Mucosa of gallbladder (tissue), 1 donor: ENCODE measurements around the gene CEP170B. TPM values are rescaled to one million over a fixed set of nuclear protein-coding genes. Genes with fewer than 3 reads are reported as not detected.
"Not testable (repeated sequence)": the region's sequence is repeated elsewhere in the genome, so short reads cannot be mapped to it uniquely, and the experiment has no call there.

Experiments used
- DNase-seq: peaks from one replicate; pipeline ENCODE4 v3.0.0-alpha.2; 2020; ENCODE audit warnings: low spot score
- total RNA-seq: library from RNA; stranded (reverse); gene quantifications from one replicate; pipeline ENCODE4 v1.2.1, GENCODE V29; 2021
- donor health status: DM: no; HTN: no; CAD: no.

CEP170B gene
- total RNA-seq: 95.6 TPM

DNA sequence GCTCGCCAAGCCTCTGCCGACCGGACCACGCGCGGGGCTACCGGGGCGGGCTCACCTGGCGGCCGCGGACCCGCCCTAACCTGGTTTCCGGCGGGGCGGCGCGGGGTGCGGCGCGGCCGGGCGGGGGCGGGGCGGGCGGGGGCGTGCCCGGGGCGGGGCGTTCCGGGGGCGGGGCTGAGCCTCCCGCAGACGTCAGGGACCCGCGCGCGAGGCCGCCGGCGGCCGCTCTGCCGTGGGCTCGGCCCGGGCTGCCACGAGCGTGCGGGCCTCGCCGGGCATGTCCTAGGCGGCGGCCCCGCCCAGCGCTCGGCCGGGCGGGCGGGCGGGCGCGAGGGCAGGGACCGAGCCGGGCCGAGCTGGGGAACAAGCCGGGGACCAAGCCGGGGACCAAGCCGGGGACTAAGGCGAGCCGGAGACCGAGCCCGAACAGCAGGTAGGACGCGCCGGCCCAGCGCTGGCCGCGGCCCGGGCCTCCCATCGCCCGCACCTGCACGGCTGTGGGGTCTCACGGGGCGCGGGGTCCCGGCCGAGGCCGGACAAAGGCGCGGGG is at the start of gene CEP170B:
Gene CEP170B, plus strand, starts transcription at position 188 of the 550 bp plus-strand sequence. CDS start 3,183 bp downstream, outside the sequence.
- peak; percentile 32 for DNase-seq

DNA sequence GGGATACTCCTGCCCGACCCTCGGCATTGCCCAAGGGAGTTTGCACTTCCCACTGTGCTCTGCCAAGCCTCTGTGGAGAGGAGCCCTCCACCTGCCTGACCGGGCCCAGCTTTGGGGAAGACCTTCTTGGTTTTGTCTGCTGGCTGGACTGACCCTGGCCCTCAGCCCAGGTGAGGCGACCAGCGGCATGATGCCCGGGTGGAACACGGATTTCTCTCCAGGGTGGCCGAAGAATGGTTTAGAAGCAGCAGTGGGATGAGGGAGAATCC is 48.5 kb upstream of the CEP170B start:
- DNase-seq: no peak

DNA sequence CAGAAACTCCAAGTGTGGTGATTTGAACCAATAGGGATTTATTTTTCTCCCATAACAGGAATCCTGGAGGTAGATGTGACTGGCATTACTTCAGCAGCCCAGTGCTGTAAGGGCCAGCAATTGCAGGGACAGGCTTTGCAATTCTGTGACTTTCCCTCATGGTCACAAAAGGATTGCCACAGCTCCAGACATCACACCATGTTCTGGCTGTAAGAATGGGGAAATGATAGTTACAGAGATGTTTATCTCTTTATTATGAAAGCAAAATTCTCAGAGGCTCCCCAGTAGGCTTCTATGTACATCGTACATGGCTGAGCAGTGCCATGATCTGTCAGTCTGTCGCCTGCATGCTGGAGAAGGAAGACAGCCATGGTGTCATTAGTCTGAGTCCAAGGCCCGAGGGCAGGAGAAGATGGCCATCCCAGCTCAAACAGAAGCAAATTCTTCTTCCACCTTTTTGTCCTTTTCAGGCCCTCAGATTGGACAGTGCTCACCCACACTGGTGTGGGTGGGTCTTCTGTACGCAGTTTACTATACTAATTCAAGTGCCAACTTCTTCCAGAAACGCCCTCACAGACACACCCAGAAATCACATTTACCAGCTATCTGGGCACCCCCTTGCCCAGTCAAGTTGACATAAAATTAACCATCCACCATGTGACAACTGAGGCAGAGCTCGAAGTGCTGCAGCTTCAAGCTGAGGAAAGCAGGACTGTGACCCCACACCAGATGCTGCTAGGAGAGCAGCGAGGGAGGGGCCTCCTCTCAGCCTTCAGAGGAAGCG is 46.9 kb upstream of the CEP170B start:
- DNase-seq: no peak

DNA sequence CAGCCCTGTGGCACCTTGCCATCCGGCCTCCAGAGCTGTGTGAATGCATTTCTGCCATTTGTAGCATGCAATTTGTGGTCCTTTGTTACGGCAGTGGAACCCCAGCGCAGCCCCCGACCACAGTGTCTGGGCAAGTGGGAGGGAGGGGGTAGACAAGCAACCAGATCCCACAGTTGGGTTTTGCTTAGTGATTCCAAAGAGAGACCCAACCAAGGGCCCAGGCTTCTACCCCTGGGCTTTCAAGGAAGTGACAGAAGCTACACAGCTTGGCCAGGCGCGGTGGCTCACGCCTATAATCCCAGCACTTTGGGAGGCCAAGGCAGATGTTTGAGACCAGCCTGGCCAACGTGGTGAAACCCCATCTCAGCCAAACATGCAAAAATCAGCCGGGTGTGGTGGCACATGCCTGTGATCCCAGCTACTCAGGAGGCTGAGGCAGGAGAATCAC is 46.3 kb upstream of the CEP170B start:
- no peak for DNase-seq

DNA sequence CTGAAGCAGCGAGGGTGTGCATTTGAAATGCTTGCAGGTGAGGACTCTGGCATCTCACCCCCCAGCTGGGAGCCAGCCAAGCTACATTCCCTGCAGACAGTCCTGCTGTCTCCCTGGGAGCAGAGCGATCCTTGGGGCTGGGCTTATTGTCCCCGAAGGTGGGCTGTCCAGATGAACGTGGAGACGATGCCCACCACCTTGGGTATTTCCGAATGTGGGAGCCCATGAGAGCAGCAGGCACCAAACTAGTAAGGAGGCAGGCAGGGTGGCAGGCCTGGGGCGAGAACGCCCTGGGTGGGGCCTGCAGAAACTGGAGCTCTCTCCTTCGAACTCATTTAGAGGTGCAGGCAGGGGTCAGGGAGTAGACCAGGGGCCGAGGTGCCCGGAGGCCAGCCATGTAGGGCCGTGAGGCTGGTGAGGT is 45.7 kb upstream of the CEP170B start:
- DNase-seq: no peak

DNA sequence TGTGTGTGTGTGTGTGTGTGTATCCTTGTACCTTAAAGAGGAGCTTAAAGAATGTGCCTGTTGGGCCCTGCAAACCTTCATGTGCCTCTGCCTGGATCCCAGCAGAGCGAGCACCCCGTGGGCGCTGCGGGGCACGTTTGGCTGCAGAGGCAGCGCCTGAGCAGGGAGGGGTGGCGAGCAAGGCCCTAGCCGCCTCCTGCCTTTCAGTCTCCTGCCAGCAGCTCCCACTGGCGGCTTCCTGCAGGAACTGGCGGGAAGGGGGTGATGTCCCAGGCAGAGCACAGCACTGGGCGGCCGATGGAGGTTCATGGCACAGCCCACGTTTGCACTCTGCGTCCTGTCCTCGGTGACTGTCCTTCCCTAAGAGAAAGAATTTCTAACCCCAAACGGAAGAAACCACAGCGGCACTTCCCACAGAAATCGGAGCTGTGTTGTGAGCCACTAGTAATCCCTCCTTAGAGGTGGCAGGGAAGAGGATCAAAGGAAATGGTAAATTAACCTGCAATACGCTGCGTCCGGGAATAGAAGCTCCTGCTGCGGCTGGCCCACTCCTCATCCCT is 44.3 kb upstream of the CEP170B start:
- DNase-seq: peak; percentile 47

DNA sequence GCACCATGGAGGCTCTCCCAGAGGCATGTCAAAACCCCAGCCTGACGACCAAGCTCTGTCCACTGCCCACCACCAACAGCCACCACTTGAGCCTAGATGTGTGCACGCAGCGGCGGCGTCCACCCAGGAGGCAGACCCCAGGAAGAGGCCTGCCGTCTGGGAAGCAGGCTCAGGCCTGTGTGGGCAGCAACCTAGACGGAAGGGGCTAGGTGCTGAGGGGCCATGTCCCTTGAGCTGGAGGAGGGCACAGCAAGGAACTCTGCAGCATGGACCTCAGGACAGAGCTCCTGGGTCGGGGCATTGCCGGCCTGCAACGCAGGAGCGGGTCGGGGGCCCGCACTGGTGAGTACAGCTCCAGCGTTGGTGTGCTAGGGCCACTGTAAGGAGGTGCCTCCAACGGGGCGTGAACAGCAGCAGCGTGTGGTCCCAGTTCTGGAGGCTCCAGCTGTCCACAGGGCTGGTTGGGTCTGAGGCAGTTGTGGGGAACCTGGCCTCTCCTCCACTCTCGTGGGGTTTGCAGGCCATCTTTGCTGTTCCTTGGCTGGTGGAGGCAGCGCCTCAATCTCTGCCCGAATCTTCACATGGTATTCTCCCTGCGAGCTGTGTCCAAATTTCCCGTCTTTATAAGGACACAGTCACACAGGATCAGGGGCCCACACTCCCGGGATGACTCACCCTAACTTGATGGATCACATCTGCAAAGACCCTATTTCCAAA is 43.7 kb upstream of the CEP170B start:
- no peak for DNase-seq

DNA sequence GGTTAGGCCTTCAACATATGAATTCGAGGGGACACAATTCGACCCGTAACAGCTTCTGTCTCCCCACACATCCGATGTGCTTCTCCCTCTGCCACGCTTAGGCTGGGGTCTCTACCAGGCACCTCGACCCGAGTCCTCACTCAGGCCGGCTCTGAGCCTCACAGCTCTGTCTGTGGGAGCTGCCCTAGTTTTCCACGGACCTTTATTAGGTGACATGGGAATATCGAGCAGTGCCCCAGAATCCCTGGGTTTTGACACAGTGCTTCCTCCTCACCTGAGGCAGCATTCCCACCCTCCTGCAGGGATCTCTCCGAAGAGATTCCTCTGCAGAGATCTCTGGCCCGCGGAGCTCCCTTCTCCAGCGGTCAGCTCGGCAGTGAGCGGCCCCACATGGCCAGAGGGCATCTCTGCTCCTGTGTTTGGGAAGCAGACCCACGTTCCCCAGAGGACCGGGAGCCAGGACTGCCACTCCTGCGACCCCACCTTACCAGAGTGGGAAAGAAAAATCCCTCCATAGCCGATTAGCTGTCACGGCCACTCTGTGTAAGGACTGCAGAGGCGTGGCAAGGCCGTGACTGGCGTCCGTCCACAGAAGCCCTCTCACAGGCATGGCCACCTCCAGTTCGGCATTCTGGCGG is 43.0 kb upstream of the CEP170B start:
- no peak for DNase-seq

DNA sequence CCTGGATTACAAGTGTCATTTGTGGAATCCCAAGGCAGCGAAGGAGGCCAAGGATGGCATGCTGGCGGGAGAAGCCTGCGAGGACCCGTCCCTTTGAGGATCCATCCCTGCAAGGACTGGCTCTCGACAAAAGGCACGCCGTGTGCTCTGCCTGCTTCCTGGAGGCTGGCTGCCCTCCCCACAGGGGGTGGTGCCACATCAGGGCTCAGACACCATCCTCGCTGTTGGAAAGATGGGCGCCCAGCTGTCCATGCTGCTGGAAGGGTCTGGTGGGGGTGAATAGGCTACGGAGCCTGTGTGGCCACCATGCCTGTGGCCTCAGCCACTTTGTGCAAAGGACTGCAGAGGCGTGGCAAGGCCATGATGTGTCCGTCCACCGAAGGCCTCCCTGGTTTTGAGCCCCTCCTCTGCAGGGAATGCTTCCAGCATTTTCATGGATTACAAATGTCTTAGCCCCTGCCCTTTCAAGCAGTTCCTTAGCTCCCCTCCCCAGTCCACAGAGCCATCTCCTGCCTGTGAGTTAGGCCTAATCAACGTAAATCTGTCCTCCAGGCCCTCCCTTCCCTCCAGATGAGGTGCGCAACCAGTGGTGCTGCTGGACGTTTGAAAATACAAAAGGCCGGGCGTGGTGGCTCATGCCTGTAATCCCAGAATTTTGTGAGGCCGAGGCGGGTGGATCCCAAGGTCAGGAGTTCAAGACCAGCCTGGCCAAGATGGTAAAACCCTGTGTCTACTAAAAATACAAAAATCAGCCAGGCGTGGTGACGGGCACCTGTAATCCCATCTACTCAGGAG is 42.0 kb upstream of the CEP170B start:
- no peak for DNase-seq

DNA sequence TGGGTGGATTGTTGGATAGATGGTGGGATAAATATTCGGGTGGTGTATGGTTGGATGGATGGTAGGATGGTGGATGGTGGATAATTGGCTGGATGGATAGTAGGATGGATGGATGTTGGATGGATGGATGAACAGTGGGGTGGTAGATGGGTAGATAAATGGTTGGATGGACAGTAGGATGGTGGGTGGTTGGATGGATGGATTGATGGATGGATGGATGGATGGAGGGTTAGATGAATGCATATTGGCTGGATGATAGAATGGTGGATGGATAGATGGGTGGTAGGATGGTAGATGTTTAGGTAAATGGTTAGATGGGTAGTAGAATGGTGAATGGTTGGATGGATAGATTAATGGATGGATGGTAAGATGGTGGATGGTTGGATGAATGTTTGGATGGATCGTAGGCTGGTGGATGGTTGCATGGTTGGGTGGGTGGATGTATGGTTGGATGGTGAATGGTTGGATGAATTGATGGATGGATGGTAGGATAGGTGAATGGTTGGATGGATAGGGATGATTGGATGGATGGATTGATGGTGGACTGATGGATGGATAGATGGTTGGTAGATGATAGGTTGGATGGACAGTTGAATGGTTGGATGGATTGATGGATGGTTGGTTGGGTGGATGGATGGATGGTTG is 40.6 kb upstream of the CEP170B start:
- no peak for DNase-seq

DNA sequence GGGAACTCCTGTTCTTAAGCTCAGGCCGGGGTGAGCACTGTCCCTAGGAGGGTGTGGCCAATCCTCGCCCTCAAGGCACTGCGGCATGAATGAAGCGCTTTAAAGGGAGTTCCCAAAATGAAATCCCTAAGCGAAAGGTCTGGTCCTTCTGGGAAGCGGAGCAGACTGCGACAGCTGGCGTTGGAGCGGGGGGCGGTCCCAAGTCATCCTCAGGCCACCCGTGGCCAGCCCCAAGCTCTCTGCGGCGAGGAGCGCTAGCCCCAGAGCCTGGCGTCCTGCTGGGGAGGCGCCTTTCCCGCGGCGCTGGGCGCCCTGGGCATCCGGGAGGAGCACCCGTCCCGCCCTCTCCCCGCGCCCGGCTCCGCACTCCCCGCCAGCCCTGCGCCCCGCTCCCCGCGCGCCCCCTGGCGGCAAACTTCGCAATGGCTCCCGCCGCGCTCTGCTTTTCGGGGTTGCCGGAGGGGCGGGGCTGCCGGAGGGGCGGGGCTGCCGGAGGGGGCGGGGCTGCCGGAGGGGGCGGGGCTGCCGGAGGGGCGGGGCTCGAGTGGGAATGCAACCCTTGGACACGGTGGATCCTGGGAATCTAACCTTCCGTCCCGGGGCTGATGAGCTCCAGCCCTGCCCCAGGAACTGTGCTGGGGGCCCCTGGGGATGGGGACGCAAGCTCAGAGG is 38.7 kb upstream of the CEP170B start:
- DNase-seq: peak; percentile 89

DNA sequence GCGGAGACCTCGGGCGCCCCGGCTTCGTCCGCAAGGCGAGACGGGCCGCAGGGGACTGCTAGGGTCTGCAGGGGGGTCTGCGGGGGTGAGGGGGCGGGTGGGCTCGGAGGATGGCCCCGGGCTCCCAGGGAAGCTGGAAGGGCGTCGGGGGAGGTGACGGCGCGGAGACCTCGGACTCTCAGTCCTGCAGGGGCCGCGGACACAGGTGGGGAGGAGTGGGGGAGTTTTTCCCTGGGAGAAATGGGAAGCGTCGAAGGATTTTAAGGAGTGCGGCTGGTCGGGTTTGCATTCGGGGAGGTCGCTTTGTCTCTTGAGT is 38.2 kb upstream of the CEP170B start:
- DNase-seq: no peak

DNA sequence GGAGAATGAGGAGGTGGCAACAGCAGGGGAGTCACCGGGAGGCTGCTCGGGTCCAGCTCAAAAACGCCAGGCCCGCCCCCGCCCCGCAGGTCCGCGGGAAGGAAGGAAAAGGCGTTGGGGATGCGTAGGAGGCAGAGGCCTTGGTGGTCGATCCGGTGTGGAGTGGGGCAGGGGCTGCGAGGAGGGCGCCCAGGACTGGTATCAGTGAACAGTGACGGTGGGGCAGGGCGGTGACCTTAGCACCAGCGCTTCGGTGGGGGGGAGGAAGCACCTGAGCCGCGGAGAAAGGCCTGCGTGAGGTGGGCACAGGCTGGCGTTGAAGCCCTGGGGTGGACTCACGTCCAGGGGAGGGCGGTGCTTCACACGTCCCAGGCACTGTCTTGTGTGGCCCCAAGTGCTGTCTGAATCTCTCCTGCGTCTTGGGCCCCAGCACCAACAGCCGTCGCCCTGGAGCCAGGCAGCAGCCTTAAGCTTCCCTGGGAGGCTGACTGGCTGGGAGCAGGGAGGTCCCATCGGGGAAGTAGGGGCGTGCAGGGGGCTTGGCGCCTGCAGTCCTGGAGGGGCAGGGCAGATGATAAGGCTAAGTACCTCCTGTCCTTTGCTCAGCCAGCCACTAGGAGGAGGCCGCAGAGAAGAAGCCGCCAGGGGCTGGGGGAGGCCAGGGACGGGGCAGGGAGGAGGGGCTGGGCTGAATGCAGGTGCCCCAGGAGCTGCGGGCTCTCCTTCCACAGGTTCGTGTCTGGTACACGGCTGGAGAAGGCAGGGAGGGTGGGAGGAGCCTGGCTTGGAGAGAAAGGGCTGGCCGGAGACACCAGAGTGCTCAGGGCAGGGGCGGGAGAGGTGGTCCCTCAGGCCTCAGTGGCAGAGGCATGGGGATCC is 37.7 kb upstream of the CEP170B start:
- no peak for DNase-seq

DNA sequence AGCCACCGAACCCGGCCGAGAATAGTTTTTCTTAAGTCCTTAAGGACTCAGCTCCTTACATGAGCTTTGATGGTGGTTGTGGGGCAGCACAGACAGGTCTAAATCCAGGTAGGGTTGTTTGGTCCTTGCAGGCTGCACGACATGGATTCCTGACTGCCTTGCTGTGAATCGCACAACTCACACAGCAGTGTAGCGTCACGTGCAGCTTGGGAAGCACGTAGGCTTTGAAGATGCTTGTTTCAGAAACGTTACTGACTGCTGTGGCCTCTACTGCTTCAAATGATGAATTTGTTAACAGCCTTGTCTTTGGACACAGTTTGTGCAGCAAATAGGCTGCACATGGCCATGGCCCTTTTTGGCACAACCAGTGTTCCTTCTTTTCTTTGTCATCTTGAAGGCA is 34.3 kb upstream of the CEP170B start:
- no peak for DNase-seq

DNA sequence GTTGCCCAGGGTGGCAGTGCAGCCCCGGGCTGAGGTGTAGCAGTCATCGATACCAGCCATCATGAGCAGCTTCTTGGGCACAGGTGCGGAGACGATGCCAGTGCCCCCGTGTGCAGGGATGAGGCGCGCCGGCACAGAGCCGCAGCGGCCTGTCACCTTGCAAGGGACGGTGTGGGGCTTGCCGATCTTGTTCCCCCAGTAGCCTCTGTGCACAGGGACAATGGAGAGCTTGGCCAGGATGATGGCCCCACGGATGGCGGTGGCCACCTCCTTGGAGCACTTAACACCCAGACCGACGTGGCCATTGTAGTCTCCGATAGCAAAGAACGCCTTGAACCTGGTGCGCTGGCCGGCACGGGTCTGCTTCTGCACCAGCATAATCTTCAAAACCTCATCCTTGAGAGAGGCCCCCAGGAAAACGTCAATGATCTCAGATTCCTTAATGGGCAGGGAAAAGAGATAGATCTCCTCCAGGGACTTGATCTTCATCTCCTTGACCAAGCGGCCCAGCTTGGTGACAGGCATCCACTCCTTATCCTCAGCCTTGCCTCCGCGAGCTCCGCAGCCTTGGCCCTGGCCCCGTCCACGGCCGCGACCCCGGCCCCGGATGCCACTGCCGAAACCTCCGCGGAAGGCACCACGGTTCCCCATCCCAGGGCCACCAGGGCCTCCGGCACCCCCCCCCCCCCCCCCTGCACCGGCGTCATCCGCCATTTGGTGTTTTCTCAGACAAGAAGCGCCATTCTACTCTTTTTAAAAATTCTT is 28.7 kb upstream of the CEP170B start:
- DNase-seq: not testable (repeated sequence)

DNA sequence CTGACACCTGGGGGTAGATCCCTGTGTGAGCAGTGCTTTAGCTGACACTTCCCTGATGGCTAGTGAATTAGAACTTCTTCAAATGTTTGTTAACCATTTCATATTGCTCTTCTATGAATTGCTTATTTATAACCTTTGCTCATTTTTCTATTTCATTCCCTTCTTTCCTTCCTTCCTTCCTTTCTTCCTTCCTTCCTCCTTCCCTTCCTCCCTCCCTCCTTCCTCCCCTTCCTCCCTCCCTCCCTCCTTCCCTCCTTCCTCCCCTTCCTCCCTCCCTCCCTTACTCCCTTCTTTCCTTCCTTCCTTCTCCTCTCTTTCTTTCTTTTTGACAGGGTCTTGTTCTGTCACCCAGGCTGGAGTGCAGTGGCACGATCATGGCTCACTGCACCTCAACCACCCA is 23.3 kb upstream of the CEP170B start:
- DNase-seq: no peak

DNA sequence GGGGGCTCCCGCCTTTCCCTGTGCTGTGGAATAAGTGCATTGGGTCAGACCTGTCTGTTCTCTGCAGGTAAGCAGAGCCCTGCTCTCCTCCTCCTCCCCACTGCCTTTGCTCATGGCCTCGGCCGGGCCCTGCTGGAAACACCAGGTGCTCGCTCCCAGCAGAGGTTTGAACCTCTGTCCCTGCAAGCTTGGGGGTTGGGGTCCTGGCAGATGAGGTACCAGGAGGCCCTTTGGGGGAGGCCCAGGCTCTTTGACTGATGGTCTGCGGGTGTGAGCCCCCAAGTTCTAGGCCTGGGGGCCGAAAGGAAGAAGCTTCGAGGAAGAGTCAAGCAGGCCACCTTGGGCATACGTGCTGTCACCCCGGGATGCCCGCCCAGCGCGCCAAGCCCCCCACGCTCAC is 22.1 kb upstream of the CEP170B start:
- no peak for DNase-seq

DNA sequence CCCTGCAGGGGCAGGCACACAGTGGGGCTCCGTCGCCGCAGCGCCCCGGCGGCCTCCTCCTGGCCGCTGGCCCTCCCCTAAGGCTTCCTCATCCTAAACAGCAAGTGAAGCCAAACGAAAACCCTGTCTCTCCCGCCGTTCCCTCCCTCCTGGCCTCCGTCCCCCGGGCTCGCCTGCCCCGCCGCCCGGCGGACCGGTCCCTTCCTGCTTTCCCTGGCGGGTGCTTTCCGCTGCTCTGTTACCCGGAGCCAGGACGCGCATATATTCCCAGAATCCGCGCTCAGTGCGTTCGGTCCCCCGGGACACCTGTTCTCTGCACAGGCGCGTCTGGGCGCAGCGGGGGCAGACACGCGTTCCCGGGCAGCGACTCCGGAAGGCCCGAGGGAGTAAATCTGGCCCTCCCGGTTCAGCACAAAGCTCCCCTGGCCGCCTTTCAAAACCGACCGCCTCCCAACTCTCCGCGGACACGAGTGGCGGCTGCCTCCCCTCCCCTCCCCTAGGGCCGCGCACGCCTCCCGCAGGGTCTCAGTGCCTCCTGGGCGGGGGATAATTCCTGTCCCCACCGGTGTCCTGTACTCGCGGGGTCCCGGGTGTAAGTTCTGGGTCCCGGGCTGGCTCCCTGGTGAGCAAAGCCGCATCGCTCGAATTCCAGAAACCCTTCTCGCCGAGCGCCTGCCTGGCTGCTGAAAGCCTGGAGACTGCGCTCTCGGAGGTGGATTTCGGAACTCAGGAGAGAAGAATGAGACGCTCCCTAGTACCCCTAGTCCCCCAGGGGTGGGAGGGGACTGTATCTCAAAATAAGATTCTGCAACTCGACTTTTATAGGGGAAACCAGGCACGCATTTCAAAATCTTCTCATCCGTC is 21.4 kb upstream of the CEP170B start:
- DNase-seq: no peak
